K562 (cell line): ENCODE measurements around the gene MPRIP. TPM values are rescaled to one million over a fixed set of nuclear protein-coding genes. Genes with fewer than 3 reads are reported as not detected.

ENCODE experiments used
- ARID2 ChIP-seq: fragments of 450-650 bp; IDR thresholded peaks from 2 replicates; pipeline ENCODE4 v1.6.1; 2017; ENCODE audit warnings: antibody characterized with exemption, mild to moderate bottlenecking
- ATF1 ChIP-seq, 2 experiments: fragments of 450-650 bp in 1 of 2; IDR thresholded peaks; 2 replicates each; pipeline ENCODE4 v1.6.1; 2016; ENCODE audit warnings: missing compliant biosample characterization in 1 of 2, missing genetic modification characterization in 1 of 2
- ATF7 ChIP-seq: fragments of 450-650 bp; IDR thresholded peaks from 2 replicates; pipeline ENCODE4 v1.7.1; 2014; ENCODE audit warnings: mild to moderate bottlenecking, moderate library complexity
- FOXJ3 ChIP-seq: sonication (generic); formaldehyde crosslinking; IDR thresholded peaks from 2 replicates; pipeline ENCODE4 v1.4.0; 2020; ENCODE audit warnings: mild to moderate bottlenecking, missing genetic modification reagents
- FOXK1 ChIP-seq: sonication (generic); formaldehyde crosslinking; IDR thresholded peaks from 2 replicates; pipeline ENCODE4 v1.8.0; 2022; ENCODE audit warnings: missing genetic modification reagents, mild to moderate bottlenecking, borderline replicate concordance
- GTF2E2 ChIP-seq: fragments of 200-800 bp; sonication (Bioruptor generic); IDR thresholded peaks from 2 replicates; pipeline ENCODE4 v1.6.1; 2016; ENCODE audit warnings: missing genetic modification characterization, missing compliant biosample characterization
- HDAC3 ChIP-seq: fragments of 450-650 bp; IDR thresholded peaks from 2 replicates; pipeline ENCODE4 v1.6.1; 2018; ENCODE audit warnings: borderline replicate concordance, mild to moderate bottlenecking, moderate library complexity; ENCODE audit not compliant: partially characterized antibody
- KHSRP ChIP-seq: fragments of 450-650 bp; IDR thresholded peaks from 2 replicates; pipeline ENCODE4 v1.6.1; 2017
- LCOR ChIP-seq: sonication (generic); formaldehyde crosslinking; IDR thresholded peaks from 2 replicates; pipeline ENCODE4 v1.8.0; 2022; ENCODE audit warnings: mild to moderate bottlenecking, missing genetic modification reagents
- MAFK ChIP-seq: IDR thresholded peaks from 2 replicates; pipeline ENCODE4 v1.6.1; 2011; ENCODE audit warnings: low read length, improper control_type of control experiment
- SMARCC2 ChIP-seq: fragments of 450-650 bp; IDR thresholded peaks from 2 replicates; pipeline ENCODE4 v1.6.1; 2017; ENCODE audit warnings: antibody characterized with exemption, moderate library complexity, mild to moderate bottlenecking, low read depth
- SRF ChIP-seq, 2 experiments: fragments of 250-450, 450-650 bp in 1 of 2; sonication (Bioruptor Pico) in 1 of 2; sonication (generic) in 1 of 2; formaldehyde crosslinking; IDR thresholded peaks; 2 replicates each; pipeline versions ENCODE4 v1.5.0 to v1.5.1; 2020 to 2022; ENCODE audit warnings: mild to moderate bottlenecking in 1 of 2, missing genetic modification reagents in 1 of 2
- TAF7 ChIP-seq: fragments of 450-650 bp; IDR thresholded peaks from 2 replicates; pipeline ENCODE4 v1.6.1; 2016; ENCODE audit warnings: missing genetic modification characterization, missing compliant biosample characterization
- WHSC1 ChIP-seq: IDR thresholded peaks from one replicate; pipeline ENCODE4 v1.6.1; 2012; ENCODE audit warnings: low read length, control low read depth, inconsistent platforms
- ZNF282 ChIP-seq: sonication (generic); formaldehyde crosslinking; IDR thresholded peaks from 2 replicates; pipeline ENCODE4 v1.8.1; 2023; ENCODE audit warnings: missing genetic modification reagents
- ZNF584 ChIP-seq: fragments of 200-800 bp; sonication (Bioruptor generic); IDR thresholded peaks from 2 replicates; pipeline ENCODE4 v1.6.1; 2016; ENCODE audit warnings: low read depth, mild to moderate bottlenecking, missing genetic modification characterization, missing compliant biosample characterization
- ZNF609 ChIP-seq: sonication (generic); formaldehyde crosslinking; IDR thresholded peaks from 2 replicates; pipeline ENCODE4 v1.8.1; 2023; ENCODE audit warnings: missing genetic modification reagents, mild to moderate bottlenecking, borderline replicate concordance
- ZNF778 ChIP-seq: fragments of 450-650 bp; formaldehyde crosslinking; IDR thresholded peaks from 2 replicates; pipeline ENCODE4 v1.4.0; 2020; ENCODE audit warnings: mild to moderate bottlenecking, moderate library complexity
- polyA plus RNA-seq, 8 experiments: library from polyadenylated mRNA; depleted of rRNA in 4 of 8; stranded (reverse) in 5 of 8; unstranded in 3 of 8; fragments of >200 nt; fragmentation: Nextera tagmentation in 2 of 8; fragmentation: Illumina TruSeq in 1 of 8; extraction: Ambion mirVana in 2 of 8; extraction: Trizol in 1 of 8; gene quantifications; 2 replicates each; pipeline versions ENCODE4 v1.2.1 to v1.2.3, GENCODE V29; 2011 to 2014; ENCODE audit warnings: inconsistent platforms in 1 of 8, missing spikeins in 1 of 8
- total RNA-seq, 7 experiments: library from RNA; depleted of rRNA in 6 of 7; stranded (reverse); fragments of >200 nt in 6 of 7; fragmentation: Illumina TruSeq in 2 of 7; extraction: Trizol in 2 of 7; gene quantifications; 2 replicates each; pipeline versions ENCODE4 v1.2.1 to v1.2.3, GENCODE V29; 2011 to 2021; ENCODE audit warnings: low replicate concordance in 1 of 7
- TF ChIP-seq, protein P1 (sequence below): fragments of 250-450 bp; sonication (Bioruptor Pico); IDR thresholded peaks from 2 replicates; pipeline ENCODE4 v1.5.0; 2022; ENCODE audit warnings: mild to moderate bottlenecking

The MPRIP gene
- total and polyA plus RNA-seq, 9 of the 15 experiments (the other 6 are each of a cell fraction or from before 2014, with no cell fraction given) = 10.0 to 72.6 (median 30.1) TPM

- TF ChIP-seq, protein P1, sequence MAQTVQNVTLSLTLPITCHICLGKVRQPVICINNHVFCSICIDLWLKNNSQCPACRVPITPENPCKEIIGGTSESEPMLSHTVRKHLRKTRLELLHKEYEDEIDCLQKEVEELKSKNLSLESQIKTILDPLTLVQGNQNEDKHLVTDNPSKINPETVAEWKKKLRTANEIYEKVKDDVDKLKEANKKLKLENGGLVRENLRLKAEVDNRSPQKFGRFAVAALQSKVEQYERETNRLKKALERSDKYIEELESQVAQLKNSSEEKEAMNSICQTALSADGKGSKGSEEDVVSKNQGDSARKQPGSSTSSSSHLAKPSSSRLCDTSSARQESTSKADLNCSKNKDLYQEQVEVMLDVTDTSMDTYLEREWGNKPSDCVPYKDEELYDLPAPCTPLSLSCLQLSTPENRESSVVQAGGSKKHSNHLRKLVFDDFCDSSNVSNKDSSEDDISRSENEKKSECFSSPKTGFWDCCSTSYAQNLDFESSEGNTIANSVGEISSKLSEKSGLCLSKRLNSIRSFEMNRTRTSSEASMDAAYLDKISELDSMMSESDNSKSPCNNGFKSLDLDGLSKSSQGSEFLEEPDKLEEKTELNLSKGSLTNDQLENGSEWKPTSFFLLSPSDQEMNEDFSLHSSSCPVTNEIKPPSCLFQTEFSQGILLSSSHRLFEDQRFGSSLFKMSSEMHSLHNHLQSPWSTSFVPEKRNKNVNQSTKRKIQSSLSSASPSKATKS (CRISPR knock-in tag) = no peak
- TF ChIP-seq WHSC1 (no peak), HDAC3 (no peak), GTF2E2 (tag) (no peak), TAF7 (tag) (no peak), FOXJ3 (CRISPR knock-in tag) (no peak), ZNF282 (CRISPR knock-in tag) (peak; percentile 94), MAFK (no peak), ZNF778 (CRISPR knock-in tag) (no peak), LCOR (CRISPR knock-in tag) (no peak), ATF1 (CRISPR knock-in tag; IDR thresholded peaks at IDR 0.05) (no peak), ATF1 (tag; IDR thresholded peaks at IDR 0.05) (peak; percentile 89), ARID2 (no peak), KHSRP (no peak), ZNF584 (CRISPR knock-in tag) (no peak), ZNF609 (CRISPR knock-in tag) (no peak), FOXK1 (CRISPR knock-in tag) (no peak), SMARCC2 (no peak), SRF (CRISPR knock-in tag; IDR thresholded peaks at IDR 0.05) (no peak), ATF7 (peak; percentile 81)
These were observed 164.1 kb downstream of the MPRIP start, which contains the start of gene PLD6 (continued) for GRCh38 chr17:17206124-17206912.
